Activated naive CD8-positive, alpha-beta T cell treated with anti-CD3 and anti-CD28 coated beads, Interleukin-2, amount 10 ng/mL, durations not matched to agents 7 days and 5 days (primary cell): ENCODE results near the gene NFATC1. TPM values are rescaled to one million over a fixed set of nuclear protein-coding genes. Genes with fewer than 3 reads are reported as not detected.
A peak's percentile ranks its signal among the peaks of the same experiment; 100 is the strongest.

ENCODE experiments used
- ATAC-seq: fragments of 150-1000 bp; cut with Tn5 transposase; one replicate; pipeline ENCODE4 v1.10.0; 2021; ENCODE audit warnings: low read depth, moderate library complexity
- POLR2A ChIA-PET: fragments of 350-600 bp; sonication (Branson Sonifier 250); formaldehyde crosslinking; loops from one replicate; lab custom pipeline; 2021; ENCODE audit warnings: antibody characterized with exemption; lab: Charles Lee
- DNase-seq: peaks from one replicate; pipeline ENCODE4 v3.0.0; 2021
- H3K27ac Mint-ChIP-seq: one replicate; pipeline ENCODE4 v1.8.0; 2022; ENCODE audit warnings: mild to moderate bottlenecking, mixed read lengths
- H3K27me3 Mint-ChIP-seq: one replicate; pipeline ENCODE4 v1.8.0; 2022; ENCODE audit warnings: mild to moderate bottlenecking, moderate library complexity, mixed read lengths
- H3K36me3 Mint-ChIP-seq: one replicate; pipeline ENCODE4 v1.8.0; 2021; ENCODE audit warnings: mild to moderate bottlenecking, mixed read lengths
- H3K4me1 Mint-ChIP-seq: one replicate; pipeline ENCODE4 v1.8.0; 2021; ENCODE audit warnings: mixed read lengths
- H3K4me3 Mint-ChIP-seq: one replicate; pipeline ENCODE4 v1.8.0; 2022; ENCODE audit warnings: mild to moderate bottlenecking, moderate library complexity, mixed read lengths
- H3K9me3 Mint-ChIP-seq: one replicate; pipeline ENCODE4 v1.8.0; 2021; ENCODE audit warnings: mixed read lengths
- total RNA-seq, 2 experiments: library from RNA; stranded (reverse); gene quantifications; one replicate each; pipeline ENCODE4 v1.2.3, GENCODE V29; 2021

NFATC1 gene
- total RNA-seq, 2 experiments from 2014 or later, result 46.9 to 50.8 TPM

GRCh38 chr18:79405781-79406575, 10.2 kb downstream of the NFATC1 start:
- POLR2A ChIA-PET, result interaction anchor here (0.9 to 1.5 kb wide), 7 partner anchors 9 to 538 kb away, joined by 3 to 10 read pairs (median 4); partner anchors contain the start of gene NFATC1
- peak overlapping the region; percentile 73 for H3K4me3 Mint-ChIP-seq
- H3K36me3 Mint-ChIP-seq, result peaks cover 15% of the 10 kb centered on the region
- peaks cover 34% of the 10 kb centered on the region for H3K4me1 Mint-ChIP-seq
- no peaks in the 10 kb centered on the region for H3K27me3 Mint-ChIP-seq
- no peaks in the 10 kb centered on the region for H3K9me3 Mint-ChIP-seq
- peak; percentile 95 for ATAC-seq
- H3K27ac Mint-ChIP-seq, result peak overlapping the region; percentile 96
- peak; percentile 84 for DNase-seq

DNA sequence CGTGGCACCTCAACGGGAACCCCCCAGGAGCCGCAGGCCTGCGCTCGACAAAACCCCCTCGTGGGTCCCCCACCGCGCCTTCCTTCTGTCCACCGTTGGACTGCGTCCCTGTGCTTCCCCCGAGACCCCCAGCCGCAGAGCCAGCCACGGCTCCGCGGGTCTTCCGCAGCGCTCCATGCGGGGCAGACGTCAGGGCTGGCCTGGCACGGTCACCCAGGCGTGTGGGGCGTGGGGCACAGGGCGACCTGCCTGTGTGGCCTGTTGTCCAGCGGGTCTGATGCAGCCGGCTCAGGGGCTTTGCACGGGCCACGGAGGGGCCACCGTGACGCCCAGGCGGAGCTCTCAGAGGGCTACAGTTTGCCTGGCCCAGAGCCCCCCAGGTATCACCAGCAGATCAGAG, 11.0 kb downstream of the NFATC1 start:
- Mint-ChIP-seq H3K27ac (peak overlapping the region; percentile 96), H3K4me1 (peaks cover 32% of the 10 kb centered on the region), H3K36me3 (peaks cover 14% of the 10 kb centered on the region), H3K4me3 (peak overlapping the region; percentile 73), H3K9me3 (no peaks in the 10 kb centered on the region), H3K27me3 (no peaks in the 10 kb centered on the region)
- POLR2A ChIA-PET, result interaction anchor here (1.0 to 1.5 kb wide), 2 partner anchors 10 to 113 kb away, joined by 3 to 7 read pairs; no protein-coding TSS in a partner anchor
- no peak for DNase-seq
- no peak for ATAC-seq

- H3K4me1 Mint-ChIP-seq, result peaks cover 16% of the 10 kb centered on the region
- POLR2A ChIA-PET, result no interaction called here
- no peaks in the 10 kb centered on the region for H3K9me3 Mint-ChIP-seq
- DNase-seq (no peak), ATAC-seq (no peak)
- H3K27me3 Mint-ChIP-seq, result no peaks in the 10 kb centered on the region
- no peak overlapping the region for H3K27ac Mint-ChIP-seq
- H3K4me3 Mint-ChIP-seq, result no peak overlapping the region
- H3K36me3 Mint-ChIP-seq, result peaks cover 18% of the 10 kb centered on the region
These were observed 13.6 kb downstream of the NFATC1 start for GRCh38 chr18:79409313-79409712.

GRCh38 chr18:79410171-79410641, 14.5 kb downstream of the NFATC1 start:
- ATAC-seq, result no peak

GRCh38 chr18:79410731-79411613, 15.2 kb downstream of the NFATC1 start:
- Mint-ChIP-seq H3K27me3 (no peaks in the 10 kb centered on the region), H3K4me3 (no peak overlapping the region), H3K9me3 (no peaks in the 10 kb centered on the region), H3K36me3 (peaks cover 14% of the 10 kb centered on the region), H3K4me1 (peaks cover 7% of the 10 kb centered on the region), H3K27ac (no peak overlapping the region)
- DNase-seq (no peak), ATAC-seq (no peak)
- POLR2A ChIA-PET, result no interaction called here

More at GRCh38 chr18:79410171-79410641, 14.5 kb downstream of the NFATC1 start:
- Mint-ChIP-seq H3K36me3 (peaks cover 18% of the 10 kb centered on the region), H3K9me3 (no peaks in the 10 kb centered on the region), H3K4me3 (no peak overlapping the region), H3K27ac (no peak overlapping the region), H3K27me3 (no peaks in the 10 kb centered on the region), H3K4me1 (peaks cover 11% of the 10 kb centered on the region)
- DNase-seq, result no peak
- POLR2A ChIA-PET, result no interaction called here

DNA sequence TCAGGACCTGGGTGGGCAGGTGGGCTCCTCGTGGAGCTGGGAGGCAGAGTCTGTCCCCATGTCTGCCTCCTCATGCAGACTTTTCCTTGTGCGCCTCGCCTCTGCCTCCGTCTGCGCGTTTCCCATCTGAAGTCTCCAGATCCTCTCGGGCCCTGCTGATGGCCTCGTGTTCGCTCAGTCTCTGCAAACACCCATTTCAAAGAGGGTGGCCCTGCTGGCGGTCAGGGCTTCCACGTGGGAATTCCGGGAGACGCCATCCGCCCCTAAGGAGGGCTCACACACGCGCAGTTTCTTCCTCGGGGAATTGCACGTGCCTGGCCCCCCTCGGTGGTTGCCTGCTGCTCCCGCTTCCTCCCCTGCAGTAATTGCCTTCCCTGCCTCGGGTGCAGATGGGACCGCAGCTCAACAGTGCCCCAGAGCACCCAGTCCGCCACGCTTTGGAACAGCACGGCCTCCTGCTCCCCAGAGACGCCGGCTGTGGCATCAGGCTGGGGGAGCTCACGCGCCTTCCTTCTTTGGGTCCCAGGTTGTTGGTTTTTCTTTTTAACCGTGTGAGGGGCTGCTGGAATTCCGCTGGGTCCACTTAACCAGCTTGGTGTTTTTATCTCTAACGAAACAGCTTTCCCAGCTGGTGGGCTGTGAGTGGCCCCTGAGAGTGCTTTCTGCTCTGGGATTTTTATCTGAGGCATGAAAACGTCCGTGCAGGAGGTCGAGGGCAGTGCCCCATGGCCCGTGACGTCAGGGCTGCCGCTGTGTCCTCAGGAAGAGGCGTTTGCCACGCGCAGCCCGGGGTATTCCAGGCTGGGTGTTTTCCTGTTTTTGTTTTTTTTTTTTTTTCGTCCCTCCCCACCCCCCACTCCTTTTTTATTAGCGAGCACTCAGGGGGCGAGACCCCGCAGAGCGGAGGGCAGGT, 16.1 kb downstream of the NFATC1 start:
- H3K4me3 Mint-ChIP-seq, result no peak overlapping the region
- ATAC-seq, result no peak
- no peaks in the 10 kb centered on the region for H3K27me3 Mint-ChIP-seq
- H3K4me1 Mint-ChIP-seq, result peaks cover 3% of the 10 kb centered on the region
- no peaks in the 10 kb centered on the region for H3K9me3 Mint-ChIP-seq
- no peak for DNase-seq
- POLR2A ChIA-PET, result no interaction called here
- peaks cover 9% of the 10 kb centered on the region for H3K36me3 Mint-ChIP-seq
- no peak overlapping the region for H3K27ac Mint-ChIP-seq

DNA sequence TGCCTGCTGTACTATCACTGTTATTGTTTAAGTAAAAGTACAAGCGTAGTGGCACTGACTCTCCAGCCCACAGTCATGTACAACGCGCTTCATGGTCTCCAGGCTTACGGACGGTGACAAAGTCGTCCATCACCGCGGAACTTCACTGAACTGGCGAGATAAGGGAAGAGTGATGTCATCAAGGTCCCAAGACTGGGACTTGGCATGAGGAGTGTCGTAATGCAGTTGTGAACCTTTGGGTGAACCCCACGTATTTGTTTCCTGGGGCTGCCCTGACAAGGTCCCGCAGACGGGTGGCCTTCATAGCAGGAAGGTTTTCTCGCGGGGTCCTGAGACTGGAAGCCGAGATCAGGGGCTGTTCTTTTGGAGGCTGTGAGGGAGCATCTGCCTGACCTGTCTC, 17.3 kb downstream of the NFATC1 start:
- POLR2A ChIA-PET, result no interaction called here
- DNase-seq (no peak), ATAC-seq (no peak)
- H3K36me3 Mint-ChIP-seq, result peaks cover 8% of the 10 kb centered on the region
- H3K9me3 Mint-ChIP-seq, result no peaks in the 10 kb centered on the region
- no peak overlapping the region for H3K4me3 Mint-ChIP-seq
- peaks cover 2% of the 10 kb centered on the region for H3K4me1 Mint-ChIP-seq
- no peaks in the 10 kb centered on the region for H3K27me3 Mint-ChIP-seq
- no peak overlapping the region for H3K27ac Mint-ChIP-seq

GRCh38 chr18:79413426-79413825, 17.7 kb downstream of the NFATC1 start:
- POLR2A ChIA-PET, result interaction anchor here (0.5 kb wide), 1 partner anchor 104 kb away, joined by 7 read pairs; no protein-coding TSS in a partner anchor
- no peaks in the 10 kb centered on the region for H3K27me3 Mint-ChIP-seq
- DNase-seq (no peak), ATAC-seq (no peak)
- H3K9me3 Mint-ChIP-seq, result no peaks in the 10 kb centered on the region
- peaks cover 8% of the 10 kb centered on the region for H3K36me3 Mint-ChIP-seq
- H3K27ac Mint-ChIP-seq, result no peak overlapping the region
- H3K4me3 Mint-ChIP-seq, result no peak overlapping the region
- peaks cover 2% of the 10 kb centered on the region for H3K4me1 Mint-ChIP-seq

DNA sequence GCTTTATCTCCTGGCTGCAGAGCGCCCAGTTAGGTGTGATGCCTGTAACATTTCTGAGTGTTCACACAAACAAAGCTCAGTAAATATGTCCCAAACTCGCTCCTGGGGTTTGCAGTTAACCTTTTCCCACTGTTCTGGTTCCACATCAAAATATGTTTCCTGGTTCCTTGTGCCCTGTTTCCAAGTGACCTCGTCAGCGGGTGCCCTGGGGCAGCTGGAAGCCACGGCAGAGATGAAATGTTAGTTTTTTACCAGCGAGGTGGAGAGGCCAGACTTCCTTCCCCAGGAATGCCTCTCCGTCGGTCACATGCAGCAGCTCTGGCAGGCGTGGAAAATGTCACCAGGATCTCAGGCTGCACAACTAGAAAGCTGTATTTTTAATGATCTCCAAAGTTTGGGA, 18.2 kb downstream of the NFATC1 start:
- no peaks in the 10 kb centered on the region for H3K9me3 Mint-ChIP-seq
- H3K27me3 Mint-ChIP-seq, result no peaks in the 10 kb centered on the region
- DNase-seq (no peak), ATAC-seq (no peak)
- peaks cover 8% of the 10 kb centered on the region for H3K36me3 Mint-ChIP-seq
- POLR2A ChIA-PET, result interaction anchor here (0.5 to 1.1 kb wide), 2 partner anchors 8 to 103 kb away, joined by 4 to 7 read pairs; no protein-coding TSS in a partner anchor
- no peak overlapping the region for H3K4me3 Mint-ChIP-seq
- H3K4me1 Mint-ChIP-seq, result peaks cover 2% of the 10 kb centered on the region
- H3K27ac Mint-ChIP-seq, result no peak overlapping the region

DNA sequence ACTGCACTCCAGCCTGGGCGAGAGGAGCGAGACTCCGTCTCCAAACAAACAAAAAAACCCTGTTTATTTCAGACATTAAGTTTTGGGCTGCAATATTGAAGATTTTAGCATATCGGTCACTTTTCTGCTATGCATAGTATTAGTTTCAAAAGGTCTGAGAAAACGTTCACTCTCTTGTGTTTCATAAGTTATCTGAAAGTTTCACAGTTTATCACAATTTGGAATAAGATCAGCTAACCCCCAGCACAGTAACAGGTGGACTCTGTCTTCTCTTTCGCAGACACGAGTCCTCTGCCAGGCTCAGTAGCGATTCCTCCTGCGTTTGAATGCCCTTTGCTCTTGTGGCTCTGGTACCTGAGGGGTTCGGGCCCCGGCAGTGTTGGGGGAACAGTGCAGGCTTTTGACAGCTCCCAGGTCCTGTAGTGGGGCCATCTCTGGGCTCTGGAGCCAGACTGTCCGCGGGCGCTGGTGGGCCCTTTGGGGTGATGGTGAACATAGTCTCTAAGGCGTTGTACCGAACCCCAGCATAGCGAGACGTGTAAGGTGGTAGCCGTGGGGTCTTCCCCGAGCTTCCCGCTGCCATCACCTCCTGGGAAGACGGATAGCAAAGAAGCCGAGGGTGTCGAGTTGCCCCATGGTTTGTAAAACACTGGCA, 20.4 kb downstream of the NFATC1 start:
- Mint-ChIP-seq H3K27me3 (no peaks in the 10 kb centered on the region), H3K9me3 (no peaks in the 10 kb centered on the region), H3K4me1 (peaks cover 6% of the 10 kb centered on the region), H3K36me3 (peaks cover 11% of the 10 kb centered on the region), H3K27ac (no peak overlapping the region), H3K4me3 (no peak overlapping the region)
- POLR2A ChIA-PET, result no interaction called here
- DNase-seq (no peak), ATAC-seq (no peak)

DNA sequence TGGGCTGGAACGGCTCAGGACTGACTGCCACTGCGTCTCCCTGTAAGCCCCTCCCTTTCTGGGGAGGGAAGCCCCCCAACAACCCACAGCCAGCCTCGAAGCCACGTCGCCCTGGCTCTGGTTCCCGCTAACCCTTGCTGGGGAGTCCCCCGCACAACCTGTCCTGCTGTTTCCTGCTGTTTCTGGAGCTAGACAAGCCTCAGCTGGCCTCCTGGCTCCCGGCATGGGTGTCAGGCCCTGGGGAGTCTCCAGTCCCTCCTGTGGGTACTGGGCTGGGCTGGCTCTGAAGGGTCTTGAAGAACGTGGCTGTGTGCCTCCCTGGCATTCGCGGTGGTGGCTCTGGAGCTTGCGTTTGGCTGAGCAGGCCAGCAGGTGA, 20.9 kb downstream of the NFATC1 start:
- H3K4me1 Mint-ChIP-seq, result peaks cover 6% of the 10 kb centered on the region
- POLR2A ChIA-PET, result no interaction called here
- H3K4me3 Mint-ChIP-seq, result no peak overlapping the region
- peaks cover 9% of the 10 kb centered on the region for H3K36me3 Mint-ChIP-seq
- ATAC-seq (no peak), DNase-seq (no peak)
- no peaks in the 10 kb centered on the region for H3K9me3 Mint-ChIP-seq
- H3K27me3 Mint-ChIP-seq, result no peaks in the 10 kb centered on the region
- H3K27ac Mint-ChIP-seq, result no peak overlapping the region

GRCh38 chr18:79418236-79418635, 22.5 kb downstream of the NFATC1 start:
- no peak for ATAC-seq
- Mint-ChIP-seq H3K27me3 (no peaks in the 10 kb centered on the region), H3K27ac (no peak overlapping the region), H3K36me3 (peaks cover 6% of the 10 kb centered on the region), H3K4me1 (peaks cover 6% of the 10 kb centered on the region), H3K9me3 (no peaks in the 10 kb centered on the region), H3K4me3 (no peak overlapping the region)
- DNase-seq, result no peak
- POLR2A ChIA-PET, result no interaction called here
